ENCODE measurements around the gene POU6F2. TPM values are rescaled to one million over a fixed set of nuclear protein-coding genes. Genes with fewer than 3 reads are reported as not detected.

POU6F2 gene
- total RNA-seq, 1 experiment from 2014 or later: 2.9 TPM

DNA sequence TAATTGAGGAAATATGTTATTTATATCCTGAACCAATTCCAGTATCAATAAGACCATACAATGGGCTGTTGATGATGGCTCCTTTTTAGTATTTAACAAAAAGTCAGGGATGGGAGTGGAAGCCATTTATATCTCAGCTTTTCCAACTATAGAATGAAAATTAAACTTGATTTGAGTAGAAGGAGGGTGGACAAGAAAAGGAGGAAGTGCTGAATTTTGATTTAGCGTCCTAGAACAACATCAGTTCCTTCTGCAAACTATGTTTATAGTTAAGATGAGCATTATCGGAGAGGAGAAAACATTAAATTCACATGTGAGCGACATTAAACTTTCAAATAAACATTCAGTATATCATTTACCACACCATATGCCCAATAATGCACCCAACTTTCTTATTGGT is 439.2 kb downstream of the POU6F2 start (continued):
- TF ChIP-seq JAZF1 (CRISPR knock-in tag; IDR thresholded peaks at IDR 0.05) (no peak), NFE2L1 (CRISPR knock-in tag; IDR thresholded peaks at IDR 0.05) (no peak), TEAD4 (CRISPR knock-in tag; IDR thresholded peaks at IDR 0.05) (no peak), SMAD4 (CRISPR knock-in tag; IDR thresholded peaks at IDR 0.05) (no peak), NFYB (CRISPR knock-in tag; conservative IDR thresholded peaks at IDR 0.05; ENCODE audit: low read depth) (no peak)

DNA sequence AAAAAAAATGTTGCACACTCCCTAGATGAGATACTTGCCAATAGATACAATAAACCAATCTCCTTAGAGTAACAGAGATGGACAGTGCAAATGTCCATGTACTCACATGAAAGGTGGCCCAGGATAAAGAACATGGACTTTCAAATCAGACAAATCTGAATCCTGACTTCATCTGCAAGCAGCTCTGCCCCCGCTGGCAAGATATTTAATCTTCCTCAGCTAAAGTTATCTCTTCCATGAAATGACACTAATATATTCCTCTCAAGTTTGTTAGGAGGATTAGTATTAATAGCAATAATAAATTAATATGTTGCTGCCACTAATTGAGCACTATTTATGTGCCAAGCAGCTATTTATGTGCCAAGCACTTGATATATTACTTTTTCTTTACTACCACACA is 439.9 kb downstream of the POU6F2 start:
- no peak for DNase-seq (ENCODE audit: low spot score)
- H3K27me3 Mint-ChIP-seq (ENCODE audit: low read depth): no peaks in the 10 kb centered on the region; the same call in 1 of the 2 replicates
- H3K27ac Mint-ChIP-seq: no peak overlapping the region
- no peak for TF ChIP-seq RELA (CRISPR knock-in tag; IDR thresholded peaks at IDR 0.05; ENCODE audit: borderline replicate concordance)
- TF ChIP-seq, protein P1, sequence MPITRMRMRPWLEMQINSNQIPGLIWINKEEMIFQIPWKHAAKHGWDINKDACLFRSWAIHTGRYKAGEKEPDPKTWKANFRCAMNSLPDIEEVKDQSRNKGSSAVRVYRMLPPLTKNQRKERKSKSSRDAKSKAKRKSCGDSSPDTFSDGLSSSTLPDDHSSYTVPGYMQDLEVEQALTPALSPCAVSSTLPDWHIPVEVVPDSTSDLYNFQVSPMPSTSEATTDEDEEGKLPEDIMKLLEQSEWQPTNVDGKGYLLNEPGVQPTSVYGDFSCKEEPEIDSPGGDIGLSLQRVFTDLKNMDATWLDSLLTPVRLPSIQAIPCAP (CRISPR knock-in tag; IDR thresholded peaks at IDR 0.05): no peak
- TF ChIP-seq, protein P2, sequence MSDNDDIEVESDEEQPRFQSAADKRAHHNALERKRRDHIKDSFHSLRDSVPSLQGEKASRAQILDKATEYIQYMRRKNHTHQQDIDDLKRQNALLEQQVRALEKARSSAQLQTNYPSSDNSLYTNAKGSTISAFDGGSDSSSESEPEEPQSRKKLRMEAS (CRISPR knock-in tag; IDR thresholded peaks at IDR 0.05): no peak
- TF ChIP-seq NFE2L1 (CRISPR knock-in tag; IDR thresholded peaks at IDR 0.05): no peak
- TF ChIP-seq, protein P3, sequence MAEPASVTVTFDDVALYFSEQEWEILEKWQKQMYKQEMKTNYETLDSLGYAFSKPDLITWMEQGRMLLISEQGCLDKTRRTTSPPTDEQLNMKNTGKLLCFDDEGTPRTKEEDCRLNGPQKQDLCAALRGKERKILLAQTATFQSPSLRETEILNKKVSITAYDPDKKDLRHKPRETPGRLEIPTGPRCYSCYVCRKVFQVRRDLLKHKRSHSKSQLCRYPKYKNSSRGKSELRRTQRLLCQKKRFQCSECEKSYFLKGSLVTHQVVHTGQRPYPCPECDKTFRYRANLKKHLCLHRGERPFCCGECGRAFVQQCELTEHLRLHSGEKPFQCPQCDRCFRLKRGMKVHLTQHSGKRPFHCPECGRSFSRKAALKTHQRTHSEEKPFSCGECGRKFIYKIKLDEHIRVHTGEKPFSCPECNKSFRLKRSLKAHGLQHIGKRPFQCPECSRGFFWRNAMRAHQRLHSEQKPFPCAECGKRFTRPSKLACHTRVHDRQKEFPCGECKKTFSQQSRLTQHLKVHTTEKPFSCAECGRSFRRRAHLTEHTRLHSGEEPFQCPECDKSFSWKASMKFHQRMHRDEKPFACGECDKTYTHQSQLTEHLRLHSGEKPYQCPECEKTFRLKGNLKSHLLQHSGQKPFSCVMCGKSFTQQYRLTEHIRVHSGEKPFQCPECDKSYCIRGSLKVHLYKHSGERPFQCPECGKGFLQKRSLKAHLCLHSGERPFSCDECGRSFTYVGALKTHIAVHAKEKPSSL (CRISPR knock-in tag; conservative IDR thresholded peaks at IDR 0.05): no peak
- TF ChIP-seq, protein P4, sequence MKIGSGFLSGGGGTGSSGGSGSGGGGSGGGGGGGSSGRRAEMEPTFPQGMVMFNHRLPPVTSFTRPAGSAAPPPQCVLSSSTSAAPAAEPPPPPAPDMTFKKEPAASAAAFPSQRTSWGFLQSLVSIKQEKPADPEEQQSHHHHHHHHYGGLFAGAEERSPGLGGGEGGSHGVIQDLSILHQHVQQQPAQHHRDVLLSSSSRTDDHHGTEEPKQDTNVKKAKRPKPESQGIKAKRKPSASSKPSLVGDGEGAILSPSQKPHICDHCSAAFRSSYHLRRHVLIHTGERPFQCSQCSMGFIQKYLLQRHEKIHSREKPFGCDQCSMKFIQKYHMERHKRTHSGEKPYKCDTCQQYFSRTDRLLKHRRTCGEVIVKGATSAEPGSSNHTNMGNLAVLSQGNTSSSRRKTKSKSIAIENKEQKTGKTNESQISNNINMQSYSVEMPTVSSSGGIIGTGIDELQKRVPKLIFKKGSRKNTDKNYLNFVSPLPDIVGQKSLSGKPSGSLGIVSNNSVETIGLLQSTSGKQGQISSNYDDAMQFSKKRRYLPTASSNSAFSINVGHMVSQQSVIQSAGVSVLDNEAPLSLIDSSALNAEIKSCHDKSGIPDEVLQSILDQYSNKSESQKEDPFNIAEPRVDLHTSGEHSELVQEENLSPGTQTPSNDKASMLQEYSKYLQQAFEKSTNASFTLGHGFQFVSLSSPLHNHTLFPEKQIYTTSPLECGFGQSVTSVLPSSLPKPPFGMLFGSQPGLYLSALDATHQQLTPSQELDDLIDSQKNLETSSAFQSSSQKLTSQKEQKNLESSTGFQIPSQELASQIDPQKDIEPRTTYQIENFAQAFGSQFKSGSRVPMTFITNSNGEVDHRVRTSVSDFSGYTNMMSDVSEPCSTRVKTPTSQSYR (CRISPR knock-in tag; IDR thresholded peaks at IDR 0.05): no peak
- TF ChIP-seq NR3C1 (CRISPR knock-in tag; conservative IDR thresholded peaks at IDR 0.05; ENCODE audit: low read depth): no peak
- POLR2A ChIA-PET: interaction anchor here (0.6 kb wide), 1 partner anchor 344 kb away, joined by 3 read pairs; no protein-coding TSS in a partner anchor
- no peak for ATAC-seq
- H3K4me1 Mint-ChIP-seq: peaks cover 8% of the 10 kb centered on the region
- no peaks in the 10 kb centered on the region for H3K9me3 Mint-ChIP-seq
- CTCF ChIA-PET: interaction anchor here (1.1 to 1.7 kb wide), 3 partner anchors 11 to 36 kb away, joined by 4 to 11 read pairs (median 7); no protein-coding TSS in a partner anchor
- no peak overlapping the region for H3K4me3 Mint-ChIP-seq
- H3K36me3 Mint-ChIP-seq: no peaks in the 10 kb centered on the region

DNA sequence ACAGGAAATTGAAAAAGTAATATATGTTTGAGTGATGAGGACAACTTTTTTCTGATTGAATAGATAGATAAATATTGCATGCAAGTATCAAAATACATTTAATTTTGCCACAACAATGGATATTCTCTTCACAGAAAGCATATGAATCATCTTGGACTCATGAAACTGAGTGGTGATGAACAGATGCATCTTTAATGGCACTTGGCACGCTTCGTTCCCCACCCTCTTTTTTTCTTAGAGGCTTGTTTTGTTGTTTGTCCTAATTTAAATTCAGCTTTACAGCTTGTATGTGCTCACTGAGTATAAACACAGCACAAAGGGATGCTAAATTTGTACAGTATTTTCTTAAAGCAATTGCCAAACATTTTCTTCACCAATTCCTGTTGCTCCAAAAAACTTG is 443.5 kb downstream of the POU6F2 start:
- H3K4me1 Mint-ChIP-seq: peaks cover 13% of the 10 kb centered on the region
- CTCF ChIA-PET: no interaction called here
- no peak for TF ChIP-seq RELA (CRISPR knock-in tag; IDR thresholded peaks at IDR 0.05; ENCODE audit: borderline replicate concordance)
- TF ChIP-seq, protein P5, sequence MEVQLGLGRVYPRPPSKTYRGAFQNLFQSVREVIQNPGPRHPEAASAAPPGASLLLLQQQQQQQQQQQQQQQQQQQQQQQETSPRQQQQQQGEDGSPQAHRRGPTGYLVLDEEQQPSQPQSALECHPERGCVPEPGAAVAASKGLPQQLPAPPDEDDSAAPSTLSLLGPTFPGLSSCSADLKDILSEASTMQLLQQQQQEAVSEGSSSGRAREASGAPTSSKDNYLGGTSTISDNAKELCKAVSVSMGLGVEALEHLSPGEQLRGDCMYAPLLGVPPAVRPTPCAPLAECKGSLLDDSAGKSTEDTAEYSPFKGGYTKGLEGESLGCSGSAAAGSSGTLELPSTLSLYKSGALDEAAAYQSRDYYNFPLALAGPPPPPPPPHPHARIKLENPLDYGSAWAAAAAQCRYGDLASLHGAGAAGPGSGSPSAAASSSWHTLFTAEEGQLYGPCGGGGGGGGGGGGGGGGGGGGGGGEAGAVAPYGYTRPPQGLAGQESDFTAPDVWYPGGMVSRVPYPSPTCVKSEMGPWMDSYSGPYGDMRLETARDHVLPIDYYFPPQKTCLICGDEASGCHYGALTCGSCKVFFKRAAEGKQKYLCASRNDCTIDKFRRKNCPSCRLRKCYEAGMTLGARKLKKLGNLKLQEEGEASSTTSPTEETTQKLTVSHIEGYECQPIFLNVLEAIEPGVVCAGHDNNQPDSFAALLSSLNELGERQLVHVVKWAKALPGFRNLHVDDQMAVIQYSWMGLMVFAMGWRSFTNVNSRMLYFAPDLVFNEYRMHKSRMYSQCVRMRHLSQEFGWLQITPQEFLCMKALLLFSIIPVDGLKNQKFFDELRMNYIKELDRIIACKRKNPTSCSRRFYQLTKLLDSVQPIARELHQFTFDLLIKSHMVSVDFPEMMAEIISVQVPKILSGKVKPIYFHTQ (CRISPR knock-in tag; IDR thresholded peaks at IDR 0.05): no peak
- TF ChIP-seq, protein P6, sequence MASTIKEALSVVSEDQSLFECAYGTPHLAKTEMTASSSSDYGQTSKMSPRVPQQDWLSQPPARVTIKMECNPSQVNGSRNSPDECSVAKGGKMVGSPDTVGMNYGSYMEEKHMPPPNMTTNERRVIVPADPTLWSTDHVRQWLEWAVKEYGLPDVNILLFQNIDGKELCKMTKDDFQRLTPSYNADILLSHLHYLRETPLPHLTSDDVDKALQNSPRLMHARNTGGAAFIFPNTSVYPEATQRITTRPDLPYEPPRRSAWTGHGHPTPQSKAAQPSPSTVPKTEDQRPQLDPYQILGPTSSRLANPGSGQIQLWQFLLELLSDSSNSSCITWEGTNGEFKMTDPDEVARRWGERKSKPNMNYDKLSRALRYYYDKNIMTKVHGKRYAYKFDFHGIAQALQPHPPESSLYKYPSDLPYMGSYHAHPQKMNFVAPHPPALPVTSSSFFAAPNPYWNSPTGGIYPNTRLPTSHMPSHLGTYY (CRISPR knock-in tag; IDR thresholded peaks at IDR 0.05): no peak
- no peak for TF ChIP-seq MXD4 (CRISPR knock-in tag; IDR thresholded peaks at IDR 0.05; ENCODE audit: borderline replicate concordance)
- no peak for TF ChIP-seq TEAD4 (CRISPR knock-in tag; IDR thresholded peaks at IDR 0.05)
- TF ChIP-seq ETV6 (CRISPR knock-in tag; IDR thresholded peaks at IDR 0.05): no peak
- no peak for TF ChIP-seq ZNF138 (CRISPR knock-in tag; conservative IDR thresholded peaks at IDR 0.05)
- no peak for TF ChIP-seq SOX15 (CRISPR knock-in tag; IDR thresholded peaks at IDR 0.05)
- no peak for TF ChIP-seq ZNF317 (CRISPR knock-in tag; IDR thresholded peaks at IDR 0.05; ENCODE audit: borderline replicate concordance, low read depth)
- TF ChIP-seq, protein P7, sequence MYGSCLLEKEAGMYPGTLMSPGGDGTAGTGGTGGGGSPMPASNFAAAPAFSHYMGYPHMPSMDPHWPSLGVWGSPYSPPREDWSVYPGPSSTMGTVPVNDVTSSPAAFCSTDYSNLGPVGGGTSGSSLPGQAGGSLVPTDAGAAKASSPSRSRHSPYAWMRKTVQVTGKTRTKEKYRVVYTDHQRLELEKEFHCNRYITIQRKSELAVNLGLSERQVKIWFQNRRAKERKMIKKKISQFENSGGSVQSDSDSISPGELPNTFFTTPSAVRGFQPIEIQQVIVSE (CRISPR knock-in tag; IDR thresholded peaks at IDR 0.05; ENCODE audit: borderline replicate concordance): no peak
- no peak for TF ChIP-seq JAZF1 (CRISPR knock-in tag; IDR thresholded peaks at IDR 0.05)
- TF ChIP-seq ZNF671 (CRISPR knock-in tag; IDR thresholded peaks at IDR 0.05): no peak
- H3K36me3 Mint-ChIP-seq: no peaks in the 10 kb centered on the region
- POLR2A ChIA-PET: no interaction called here
- H3K27me3 Mint-ChIP-seq (ENCODE audit: low read depth): no peaks in the 10 kb centered on the region; the same call in 1 of the 2 replicates
- no peak overlapping the region for H3K4me3 Mint-ChIP-seq
- ATAC-seq (no peak), DNase-seq (ENCODE audit: low spot score) (no peak)
- H3K9me3 Mint-ChIP-seq: no peaks in the 10 kb centered on the region
- H3K27ac Mint-ChIP-seq: no peak overlapping the region
